Neuron (in vitro differentiated cells): ENCODE data around the gene KLF13.

Source experiments
- H2AFZ ChIP-seq: one replicate; pipeline ENCODE4 v1.6.1; 2013; ENCODE audit warnings: low read depth, mild to moderate bottlenecking, inconsistent platforms, low read length, moderate library complexity
- H3K27me3 ChIP-seq: one replicate; pipeline ENCODE4 v1.6.1; 2013; ENCODE audit warnings: low read length; ENCODE audit not compliant: insufficient read depth
- H3K36me3 ChIP-seq: one replicate; pipeline ENCODE4 v1.6.1; 2013; ENCODE audit warnings: low read length; ENCODE audit not compliant: insufficient read depth
- H3K4me1 ChIP-seq: one replicate; pipeline ENCODE4 v1.6.1; 2013; ENCODE audit warnings: low read length; ENCODE audit not compliant: insufficient read depth
- H3K4me3 ChIP-seq: 2 replicates; pipeline ENCODE4 v1.5.1; 2013; ENCODE audit warnings: mild to moderate bottlenecking, low read length, moderate library complexity
- H3K9me3 ChIP-seq: one replicate; pipeline ENCODE4 v1.6.1; 2013; ENCODE audit warnings: low read length

The KLF13 gene

DNA sequence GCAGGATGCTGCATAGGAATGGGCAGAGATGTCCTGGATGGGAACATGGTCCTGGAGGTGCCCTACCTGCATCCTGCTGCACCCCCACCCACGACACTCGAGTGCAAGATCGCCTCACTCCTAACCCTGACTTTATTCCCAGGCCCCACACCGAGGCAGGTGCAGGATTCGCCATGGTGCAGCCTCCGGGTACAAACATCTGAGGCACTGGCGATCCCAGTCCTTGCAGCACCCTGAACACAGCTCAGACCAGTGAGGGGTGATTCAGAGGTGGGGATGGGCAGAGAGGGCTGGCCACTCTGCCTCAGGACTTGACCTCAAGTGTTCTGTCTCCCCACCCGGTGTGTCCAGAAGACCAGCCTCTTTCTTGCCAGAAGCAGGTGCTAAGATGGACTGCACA lies 49.1 kb downstream of the KLF13 start:
- no peaks in the 10 kb centered on the region for H3K4me1 ChIP-seq
- no peaks in the 10 kb centered on the region for H3K27me3 ChIP-seq
- no peak overlapping the region for H3K4me3 ChIP-seq
- H3K9me3 ChIP-seq = peaks cover 6% of the 10 kb centered on the region
- no peak overlapping the region for H2AFZ ChIP-seq
- peaks cover 45% of the 10 kb centered on the region for H3K36me3 ChIP-seq

GRCh38 chr15:31376511-31376910 lies 49.9 kb downstream of the KLF13 start:
- H3K36me3 ChIP-seq = peaks cover 45% of the 10 kb centered on the region

DNA sequence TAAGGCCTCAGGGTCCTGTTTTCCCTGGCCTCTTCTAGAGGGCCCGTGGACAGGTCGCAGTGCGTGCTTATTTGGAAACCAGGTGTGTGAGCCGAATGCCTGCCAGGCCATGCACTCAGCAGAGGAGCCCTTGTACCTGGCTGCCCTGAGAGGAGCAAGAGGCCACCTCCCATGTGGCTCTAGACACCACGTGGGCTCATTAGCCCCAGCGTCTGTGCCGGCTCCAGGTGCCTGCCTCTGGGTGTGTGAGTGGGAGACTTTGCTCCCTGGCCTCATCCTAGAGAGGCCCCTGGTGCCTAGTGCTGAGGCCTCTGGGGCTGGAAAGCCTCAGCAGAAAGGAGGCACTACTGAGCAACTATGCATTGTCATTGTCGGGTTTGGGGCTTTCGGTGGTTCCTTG lies 50.4 kb downstream of the KLF13 start:
- Histone ChIP-seq H3K27me3 (no peaks in the 10 kb centered on the region), H3K9me3 (peaks cover 6% of the 10 kb centered on the region), H2AFZ (no peak overlapping the region), H3K4me1 (no peaks in the 10 kb centered on the region), H3K4me3 (no peak overlapping the region), H3K36me3 (peaks cover 45% of the 10 kb centered on the region)

More at GRCh38 chr15:31376511-31376910, 49.9 kb downstream of the KLF13 start:
- H3K9me3 ChIP-seq = peaks cover 6% of the 10 kb centered on the region
- H3K4me1 ChIP-seq = no peaks in the 10 kb centered on the region
- no peak overlapping the region for H2AFZ ChIP-seq
- H3K4me3 ChIP-seq = no peak overlapping the region
- H3K27me3 ChIP-seq = no peaks in the 10 kb centered on the region

DNA sequence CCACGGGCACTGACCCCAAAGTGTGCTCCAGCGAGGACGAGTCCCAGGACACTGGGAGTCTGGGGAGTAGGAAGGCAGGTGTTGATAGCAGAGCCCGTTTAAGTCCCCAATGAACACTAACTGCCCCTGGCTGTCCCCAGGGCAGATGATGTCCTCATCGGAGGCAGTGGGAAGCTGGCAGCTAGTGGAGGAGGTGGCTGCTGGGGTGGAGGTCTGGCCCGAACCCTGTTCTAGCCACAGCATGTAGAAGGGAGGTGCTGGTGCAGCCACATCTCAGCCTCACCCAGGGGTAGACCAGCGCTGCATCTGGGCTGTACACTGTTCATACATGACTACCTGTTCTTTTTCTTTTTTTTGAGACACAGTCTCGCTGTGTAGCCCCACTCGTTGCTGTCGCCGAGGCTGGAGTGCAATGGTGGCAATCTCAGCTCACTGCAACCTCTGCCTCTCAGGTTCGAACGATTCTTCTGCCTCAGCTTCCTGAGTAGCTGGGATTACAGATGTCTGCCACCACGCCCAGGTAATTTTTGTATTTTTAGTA lies 51.8 kb downstream of the KLF13 start:
- H3K27me3 ChIP-seq = no peaks in the 10 kb centered on the region
- no peak overlapping the region for H2AFZ ChIP-seq
- no peak overlapping the region for H3K4me3 ChIP-seq
- peaks cover 34% of the 10 kb centered on the region for H3K36me3 ChIP-seq
- H3K4me1 ChIP-seq = no peaks in the 10 kb centered on the region
- peaks cover 6% of the 10 kb centered on the region for H3K9me3 ChIP-seq

GRCh38 chr15:31379042-31379441 lies 52.4 kb downstream of the KLF13 start:
- Histone ChIP-seq H3K36me3 (peaks cover 31% of the 10 kb centered on the region), H3K4me1 (no peaks in the 10 kb centered on the region), H3K9me3 (peaks cover 6% of the 10 kb centered on the region)

GRCh38 chr15:31379577-31379976 lies 52.9 kb downstream of the KLF13 start:
- Histone ChIP-seq H3K4me3 (no peak overlapping the region), H3K9me3 (peaks cover 6% of the 10 kb centered on the region), H2AFZ (no peak overlapping the region), H3K4me1 (no peaks in the 10 kb centered on the region), H3K36me3 (peaks cover 26% of the 10 kb centered on the region), H3K27me3 (no peaks in the 10 kb centered on the region)

More at GRCh38 chr15:31379042-31379441, 52.4 kb downstream of the KLF13 start:
- no peak overlapping the region for H3K4me3 ChIP-seq
- H2AFZ ChIP-seq = no peak overlapping the region
- no peaks in the 10 kb centered on the region for H3K27me3 ChIP-seq

- no peaks in the 10 kb centered on the region for H3K4me1 ChIP-seq
Observed at GRCh38 chr15:31381801-31382712, 55.4 kb downstream of the KLF13 start.

GRCh38 chr15:31382713-31383045 lies 56.0 kb downstream of the KLF13 start:
- Histone ChIP-seq H3K36me3 (peaks cover 14% of the 10 kb centered on the region), H3K9me3 (peaks cover 9% of the 10 kb centered on the region), H3K27me3 (no peaks in the 10 kb centered on the region), H3K4me3 (no peak overlapping the region), H2AFZ (no peak overlapping the region), H3K4me1 (no peaks in the 10 kb centered on the region)

More at GRCh38 chr15:31381801-31382712, 55.4 kb downstream of the KLF13 start:
- no peak overlapping the region for H3K4me3 ChIP-seq
- peaks cover 14% of the 10 kb centered on the region for H3K36me3 ChIP-seq
- no peak overlapping the region for H2AFZ ChIP-seq
- H3K9me3 ChIP-seq = peaks cover 6% of the 10 kb centered on the region
- H3K27me3 ChIP-seq = no peaks in the 10 kb centered on the region

DNA sequence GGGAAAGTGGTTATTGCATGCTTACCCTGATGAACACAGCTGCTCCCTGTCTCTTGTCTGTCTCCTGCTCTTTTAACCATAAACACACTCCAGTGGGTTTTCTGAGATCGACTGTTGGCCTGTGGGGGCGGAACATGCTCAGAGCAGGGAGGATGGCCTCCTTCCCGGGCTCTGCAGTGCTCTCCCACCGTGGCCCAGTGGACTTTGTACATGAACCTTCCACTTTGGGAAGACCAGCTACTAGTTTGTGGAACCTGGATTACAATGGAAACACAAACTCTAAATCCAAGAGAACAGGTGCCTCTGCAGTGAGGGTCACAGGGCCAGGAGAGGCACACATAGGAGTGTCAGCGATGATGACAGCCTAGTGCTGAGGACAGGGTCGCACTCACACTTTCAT lies 56.5 kb downstream of the KLF13 start:
- H3K4me1 ChIP-seq = no peaks in the 10 kb centered on the region
- H2AFZ ChIP-seq = no peak overlapping the region
- H3K27me3 ChIP-seq = no peaks in the 10 kb centered on the region
- H3K4me3 ChIP-seq = no peak overlapping the region
- H3K36me3 ChIP-seq = peaks cover 14% of the 10 kb centered on the region
- peaks cover 10% of the 10 kb centered on the region for H3K9me3 ChIP-seq

DNA sequence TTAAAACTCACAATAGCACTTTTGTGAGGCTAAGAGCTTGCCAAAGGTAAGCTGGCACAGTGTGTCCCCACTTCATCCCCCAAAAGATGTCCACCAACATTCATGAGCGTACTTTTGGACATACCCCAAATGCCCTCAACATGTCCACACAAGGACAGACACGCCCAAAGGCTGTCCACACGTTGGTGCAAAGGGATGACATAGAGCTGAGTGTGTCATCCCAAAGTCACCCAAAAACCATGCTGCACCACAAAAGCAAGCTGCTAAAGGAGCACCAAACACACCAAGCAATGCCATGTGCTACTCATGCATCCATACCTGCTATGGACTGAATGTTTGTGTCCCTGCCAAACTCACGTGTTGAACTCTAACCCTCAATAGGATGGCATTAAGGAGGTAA lies 57.9 kb downstream of the KLF13 start:
- no peak overlapping the region for H3K4me3 ChIP-seq
- no peak overlapping the region for H2AFZ ChIP-seq
- H3K4me1 ChIP-seq = no peaks in the 10 kb centered on the region
- no peaks in the 10 kb centered on the region for H3K27me3 ChIP-seq
- H3K9me3 ChIP-seq = peaks cover 11% of the 10 kb centered on the region
- H3K36me3 ChIP-seq = peaks cover 7% of the 10 kb centered on the region

DNA sequence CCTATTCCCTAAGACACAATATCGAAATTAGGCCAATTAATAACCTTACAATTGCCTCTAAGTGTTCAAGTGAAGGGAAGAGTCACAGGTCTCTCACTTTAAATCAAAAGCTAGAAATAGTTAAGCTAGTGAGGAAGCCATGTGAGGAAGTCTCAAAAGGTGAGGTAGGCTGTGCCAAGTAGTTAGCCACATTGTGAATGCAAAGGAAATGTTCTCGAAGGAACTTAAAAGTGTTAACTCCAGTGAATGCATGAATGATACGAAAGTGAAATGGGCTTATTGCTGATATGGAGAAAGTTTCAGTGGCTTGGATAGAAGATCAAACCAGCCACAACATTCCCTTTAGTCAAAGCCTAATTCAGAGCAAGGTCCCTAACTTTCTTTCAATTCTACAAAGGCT lies 59.1 kb downstream of the KLF13 start:
- no peaks in the 10 kb centered on the region for H3K27me3 ChIP-seq

DNA sequence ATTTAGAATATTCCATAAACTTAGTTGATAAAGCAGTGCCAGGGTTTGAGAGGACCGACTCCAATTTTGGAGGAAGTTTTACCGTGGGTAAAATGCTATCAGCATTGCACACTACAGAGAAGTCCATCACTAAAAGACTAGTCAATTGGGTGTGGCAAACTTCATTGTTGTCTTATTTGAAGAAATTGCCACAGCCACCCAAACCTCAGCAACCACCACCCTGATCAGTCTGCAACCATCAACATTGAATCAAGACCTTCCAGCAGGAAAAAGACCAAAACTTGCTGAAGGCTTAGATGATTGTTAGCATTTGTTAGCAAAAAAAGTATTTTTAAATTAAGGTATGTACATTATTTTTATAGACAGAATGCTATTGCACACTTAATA lies 60.5 kb downstream of the KLF13 start:
- Histone ChIP-seq H3K27me3 (peaks cover 5% of the 10 kb centered on the region), H3K9me3 (peaks cover 7% of the 10 kb centered on the region), H3K4me3 (no peak overlapping the region), H3K4me1 (no peaks in the 10 kb centered on the region), H3K36me3 (no peaks in the 10 kb centered on the region), H2AFZ (no peak overlapping the region)

More for the DNA sequence above, 59.1 kb downstream of the KLF13 start:
- Histone ChIP-seq H2AFZ (no peak overlapping the region), H3K4me3 (no peak overlapping the region), H3K4me1 (no peaks in the 10 kb centered on the region), H3K9me3 (peaks cover 7% of the 10 kb centered on the region), H3K36me3 (no peaks in the 10 kb centered on the region)

GRCh38 chr15:31387479-31388118 lies 61.0 kb downstream of the KLF13 start:
- H3K9me3 ChIP-seq = peaks cover 7% of the 10 kb centered on the region
- H3K4me3 ChIP-seq = no peak overlapping the region
- H3K27me3 ChIP-seq = peaks cover 9% of the 10 kb centered on the region
- H3K4me1 ChIP-seq = peaks cover 4% of the 10 kb centered on the region
- no peaks in the 10 kb centered on the region for H3K36me3 ChIP-seq
- H2AFZ ChIP-seq = no peak overlapping the region
